GM19455 (cell line): ENCODE measurements around the gene CDKN2D.
A peak's percentile ranks its signal among the peaks of the same experiment; 100 is the strongest.

Source experiments
- ATAC-seq: cut with Tn5 transposase; IDR thresholded peaks from one replicate; pipeline ENCODE4 v1.9.1; 2021; ENCODE audit not compliant: unreplicated experiment

The CDKN2D gene

DNA sequence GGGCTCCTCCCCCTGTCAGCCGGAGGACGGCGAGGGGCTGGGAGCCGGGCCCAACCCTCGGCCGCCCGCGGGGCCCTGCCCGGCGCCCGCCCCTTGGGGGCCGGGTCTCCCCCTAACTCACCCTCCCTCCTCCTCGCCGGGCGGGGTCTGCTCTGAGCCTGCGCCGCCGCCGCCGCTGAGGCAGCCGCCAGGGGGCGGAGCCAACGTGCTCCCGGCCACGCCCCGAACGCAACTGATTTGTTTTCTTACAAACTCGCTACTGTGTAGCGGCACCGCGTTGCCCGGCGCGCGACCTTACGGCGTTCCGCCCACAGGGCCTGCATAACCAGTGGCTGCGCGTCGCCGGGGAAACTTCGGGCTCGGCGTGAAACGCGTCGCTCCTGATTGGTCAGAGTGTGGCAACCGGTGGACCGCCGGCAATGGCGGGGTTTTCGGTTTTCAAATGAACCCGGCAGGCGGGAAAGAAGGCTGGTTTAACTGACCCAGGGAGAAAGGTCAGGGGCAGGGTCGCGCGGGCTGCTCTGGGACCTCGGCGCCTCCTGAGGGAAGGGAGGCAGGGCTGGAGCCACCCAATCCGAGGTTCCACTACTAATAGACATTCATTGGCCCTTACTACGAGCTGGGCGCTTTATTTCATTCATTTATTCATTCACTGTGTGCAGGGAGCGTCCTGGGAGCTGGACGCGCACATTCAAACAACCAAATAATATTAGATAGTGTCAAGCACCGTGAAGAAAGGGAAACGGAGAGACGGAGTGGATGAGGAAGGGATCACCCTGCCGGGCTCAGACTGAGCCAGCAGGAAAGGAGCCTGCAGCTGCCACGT is at the start of gene CDKN2D:
Gene CDKN2D (minus strand): TSS at position 154 of the 826 bp plus-strand sequence. CDS start 326 bp downstream, outside the sequence.
- ATAC-seq = peak; percentile 62

- ATAC-seq = no peak
These were observed 48.8 kb upstream of the CDKN2D start for GRCh38 chr19:10617409-10618121.

DNA sequence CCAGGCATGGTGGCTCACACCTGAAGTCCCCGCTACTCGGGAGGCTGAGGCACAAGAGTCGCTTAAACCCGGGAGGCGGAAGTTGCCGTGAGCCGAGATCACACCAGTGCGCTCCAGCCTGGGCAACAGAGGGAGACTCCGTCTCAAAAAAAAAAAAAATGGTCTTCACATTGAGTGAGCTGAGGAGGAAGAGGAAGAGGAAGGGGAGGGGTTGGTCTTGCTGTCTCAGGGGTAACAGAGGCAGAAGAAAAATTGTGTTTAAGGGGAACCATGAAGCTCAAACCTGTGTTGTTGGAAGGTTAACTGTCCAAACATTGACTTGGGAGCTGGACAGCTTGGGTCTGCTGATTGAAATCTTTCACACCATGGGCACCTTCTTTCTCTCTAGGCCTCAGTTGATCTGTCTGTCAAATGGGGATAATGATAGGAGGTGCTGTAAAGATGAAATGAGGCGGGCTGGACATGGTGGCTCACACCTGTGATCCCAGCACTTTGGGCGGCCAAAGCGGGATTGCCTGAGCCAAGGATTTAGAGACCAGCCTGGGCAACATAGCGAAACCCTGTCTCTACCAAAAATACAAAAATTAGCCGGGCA is 46.7 kb upstream of the CDKN2D start:
- ATAC-seq = no peak

DNA sequence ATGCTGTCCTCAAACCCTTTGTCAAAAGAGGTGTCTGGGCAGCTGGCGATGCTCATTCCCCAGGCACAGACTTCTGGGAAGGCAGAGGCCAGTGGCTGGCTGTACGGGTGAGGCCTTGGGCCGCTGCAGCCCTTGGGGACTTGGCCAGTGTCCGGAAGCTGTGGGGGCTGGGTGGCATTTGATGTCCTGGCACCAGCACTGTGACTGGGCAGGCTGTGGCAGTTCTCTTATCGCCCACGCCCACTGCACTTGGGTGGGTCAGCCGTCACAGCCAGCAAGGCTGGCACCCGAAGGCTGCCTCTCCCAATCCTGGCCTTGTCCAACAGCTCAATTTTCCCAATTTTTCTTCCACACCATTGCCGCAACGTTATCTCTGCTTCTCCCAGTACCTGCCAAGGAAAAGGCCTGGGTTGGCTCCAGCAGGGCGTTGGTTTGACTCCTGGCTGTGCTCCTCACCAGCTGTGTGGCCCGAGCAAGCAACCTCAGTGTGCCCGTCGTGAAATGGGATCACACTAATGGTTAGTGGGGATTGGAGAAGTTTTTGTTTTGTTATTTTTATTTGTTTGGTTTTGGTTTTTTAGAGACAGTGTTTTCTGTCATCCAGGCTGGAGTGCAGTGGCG is 43.8 kb upstream of the CDKN2D start:
- no peak for ATAC-seq

- no peak for ATAC-seq
These were observed 43.1 kb upstream of the CDKN2D start for GRCh38 chr19:10611907-10612306.

DNA sequence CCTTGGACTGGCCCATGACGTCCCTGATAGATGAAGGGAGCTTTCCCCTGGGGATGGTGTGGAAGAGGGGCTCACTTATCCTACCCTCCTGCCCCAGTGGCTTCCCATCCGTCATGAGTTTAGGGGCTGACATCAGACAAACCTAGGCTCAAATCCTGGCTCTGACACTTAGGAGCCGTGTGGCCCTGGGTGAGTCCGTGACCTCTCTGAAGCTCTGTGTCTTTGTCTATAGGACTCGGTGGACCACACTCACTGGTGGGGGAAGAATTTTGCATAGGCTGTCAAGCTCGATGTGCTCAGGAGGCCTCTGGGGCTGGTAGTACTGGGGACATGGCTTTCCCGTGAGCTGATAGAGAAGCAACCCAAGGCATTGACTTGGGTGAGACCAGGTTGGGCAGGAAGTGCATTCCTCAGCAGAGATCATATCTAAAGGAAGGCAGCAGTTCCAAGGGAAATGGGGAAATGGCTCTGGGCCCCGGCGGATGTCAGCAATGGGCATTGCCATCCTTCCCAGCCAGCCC is 35.7 kb upstream of the CDKN2D start:
- no peak for ATAC-seq

- no peak for ATAC-seq
These were observed 35.2 kb upstream of the CDKN2D start for GRCh38 chr19:10603873-10604459.

DNA sequence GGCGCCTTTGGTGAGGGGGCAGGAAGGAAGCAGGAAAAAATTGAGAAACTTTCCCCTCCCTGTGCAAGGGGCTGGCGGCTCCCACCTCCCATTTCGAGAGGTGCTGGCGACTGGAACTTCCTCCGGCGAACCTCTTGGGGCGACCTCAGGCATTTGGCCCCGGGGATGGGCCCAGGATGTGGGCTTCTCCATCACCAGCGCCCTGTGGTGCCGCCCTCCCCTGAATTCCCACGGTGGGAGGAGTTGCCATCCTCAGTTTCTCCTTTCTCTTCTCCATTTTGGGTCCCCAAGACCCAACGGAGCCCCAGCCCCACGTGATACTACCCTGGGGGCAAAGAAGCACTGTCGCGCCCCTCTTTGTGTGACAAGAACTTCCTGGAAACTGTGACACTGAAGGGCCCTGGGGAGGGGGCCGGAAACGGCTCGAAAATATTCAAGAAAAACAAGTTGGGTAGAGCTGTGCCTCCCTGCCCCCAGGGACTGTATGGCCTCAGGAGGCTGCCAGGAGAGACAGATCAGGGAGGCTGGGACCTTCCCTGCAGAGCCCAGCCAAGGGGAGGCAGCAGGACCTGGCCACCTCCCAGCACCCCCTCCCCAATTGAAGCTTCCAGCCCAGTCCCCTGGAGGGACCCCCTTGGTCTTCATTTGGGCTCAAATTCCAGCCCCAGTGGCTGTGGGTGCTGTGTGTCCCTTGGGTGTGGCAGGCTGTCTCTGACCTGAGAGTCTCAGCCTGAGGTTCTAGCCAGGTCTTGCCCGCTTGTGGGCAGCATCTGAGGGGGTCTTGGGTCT is 34.5 kb upstream of the CDKN2D start:
- ATAC-seq = no peak

GRCh38 chr19:10602330-10603083 is 33.7 kb upstream of the CDKN2D start:
- peak; percentile 61 for ATAC-seq

GRCh38 chr19:10601999-10602329 is 33.2 kb upstream of the CDKN2D start:
- ATAC-seq = no peak

- ATAC-seq = no peak
These were observed 31.4 kb upstream of the CDKN2D start for GRCh38 chr19:10600149-10600548.

DNA sequence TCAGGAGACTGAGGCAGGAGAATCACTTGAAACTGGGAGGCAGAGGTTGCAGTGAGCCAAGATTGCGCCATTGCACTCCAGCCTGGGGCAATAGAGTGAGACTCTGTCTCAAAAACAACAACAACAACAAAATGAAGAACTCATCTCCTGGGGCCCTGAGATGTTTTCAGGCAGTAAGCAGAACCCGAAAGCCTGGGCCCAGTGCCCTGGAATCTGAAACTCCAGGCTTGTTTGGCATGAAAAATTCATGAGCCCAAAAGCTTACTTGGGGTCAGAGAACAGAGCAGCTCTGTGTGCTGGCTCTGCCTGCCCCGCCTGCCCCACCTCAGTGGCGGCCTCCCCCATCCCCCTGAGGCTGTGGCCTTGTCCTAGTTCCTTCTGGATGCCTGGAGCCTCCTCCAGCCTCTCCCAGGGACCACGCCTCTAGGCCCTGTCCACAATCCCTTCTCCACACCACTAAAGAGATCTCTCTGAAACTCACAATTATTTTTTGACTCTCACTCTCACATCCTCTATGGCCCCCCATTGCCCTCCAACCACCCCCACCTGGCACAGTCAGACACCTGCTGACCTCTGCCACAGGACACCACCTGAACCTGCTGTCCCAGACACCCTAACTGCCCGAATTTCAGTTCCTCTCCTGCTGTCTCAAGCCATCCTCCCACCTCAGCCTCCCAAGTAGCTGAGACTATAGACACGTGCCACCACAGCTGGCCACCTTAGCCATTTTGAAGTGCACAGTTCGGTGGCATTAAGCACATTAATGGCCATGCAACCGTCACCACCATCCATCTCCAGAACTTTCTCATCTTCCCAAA is 25.2 kb upstream of the CDKN2D start:
- no peak for ATAC-seq

DNA sequence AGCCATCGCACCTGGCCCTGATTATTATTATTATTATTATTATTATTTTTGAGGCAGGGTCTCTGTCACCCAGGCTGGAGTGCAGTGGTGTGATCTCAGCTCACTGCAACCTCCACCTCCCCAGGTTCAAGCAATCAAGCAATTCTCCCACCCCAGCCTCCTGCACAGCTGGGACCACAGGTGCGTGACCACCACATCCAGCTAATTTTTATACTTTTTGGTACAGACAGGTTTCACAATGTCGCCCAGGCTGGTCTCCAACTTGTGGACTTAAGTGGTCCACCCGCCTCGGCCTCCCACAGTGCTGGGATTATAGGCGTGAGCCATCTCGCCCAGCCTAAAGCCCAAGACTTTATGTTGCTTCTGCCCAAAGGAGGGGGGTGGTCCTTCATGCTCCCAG is 24.4 kb upstream of the CDKN2D start:
- no peak for ATAC-seq

DNA sequence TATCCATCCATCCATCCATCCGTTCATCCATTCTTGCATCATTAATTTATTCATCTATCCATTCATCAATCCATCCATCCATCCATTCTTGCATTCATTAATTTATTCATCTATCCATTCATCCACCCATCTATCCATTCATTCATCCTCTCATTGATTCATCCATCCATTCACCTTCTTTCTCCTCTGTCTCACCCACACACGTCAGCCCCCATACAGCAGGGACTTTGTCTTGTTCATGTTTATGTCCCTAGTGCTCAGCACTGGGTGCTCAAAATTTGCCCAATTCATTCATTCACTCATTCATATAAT is 19.0 kb upstream of the CDKN2D start:
- no peak for ATAC-seq

GRCh38 chr19:10587022-10587838 is 18.5 kb upstream of the CDKN2D start, which contains the start of gene AP1M2:
AP1M2 (minus strand) TSS chr19:10587312; CDS start chr19:10587231, 81 bp downstream.
- ATAC-seq = no peak

GRCh38 chr19:10586396-10586795 is 17.6 kb upstream of the CDKN2D start:
- no peak for ATAC-seq

- ATAC-seq = no peak
These were observed 14.4 kb upstream of the CDKN2D start for GRCh38 chr19:10583036-10583776.
